SK-N-SH (cell line): Measurements from ENCODE around the gene MCTP1.

ENCODE experiments used
- RAD21 ChIP-seq: IDR thresholded peaks from 2 replicates; pipeline ENCODE4 v1.6.1; 2012; ENCODE audit warnings: mild to moderate bottlenecking, low read length
- TF ChIP-seq, protein P1 (sequence below): fragments of 200-600 bp; sonication (generic); IDR thresholded peaks from 2 replicates; pipeline ENCODE4 v1.6.1; 2017; ENCODE audit warnings: antibody characterized with exemption, mild to moderate bottlenecking, moderate library complexity

DNA sequence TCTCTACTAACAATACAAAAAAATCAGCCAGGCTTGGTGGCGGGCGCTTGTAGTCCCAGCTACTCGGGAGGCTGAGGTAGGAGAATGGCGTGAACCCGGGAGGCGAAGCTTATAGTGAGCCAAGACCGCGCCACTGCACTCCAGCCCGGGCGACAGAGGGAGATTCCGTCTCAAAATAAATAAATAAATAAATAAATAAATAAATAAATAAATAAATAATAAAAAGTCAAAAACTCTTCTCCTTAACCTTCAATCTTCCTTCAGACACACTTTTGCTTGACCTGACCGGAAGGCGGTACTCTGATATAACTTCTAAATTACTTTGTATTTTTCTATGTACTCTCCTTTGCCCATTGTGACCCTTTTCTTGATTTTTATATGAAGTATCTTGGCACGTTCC, 364.3 kb downstream of the MCTP1 start:
- TF ChIP-seq, protein P1, sequence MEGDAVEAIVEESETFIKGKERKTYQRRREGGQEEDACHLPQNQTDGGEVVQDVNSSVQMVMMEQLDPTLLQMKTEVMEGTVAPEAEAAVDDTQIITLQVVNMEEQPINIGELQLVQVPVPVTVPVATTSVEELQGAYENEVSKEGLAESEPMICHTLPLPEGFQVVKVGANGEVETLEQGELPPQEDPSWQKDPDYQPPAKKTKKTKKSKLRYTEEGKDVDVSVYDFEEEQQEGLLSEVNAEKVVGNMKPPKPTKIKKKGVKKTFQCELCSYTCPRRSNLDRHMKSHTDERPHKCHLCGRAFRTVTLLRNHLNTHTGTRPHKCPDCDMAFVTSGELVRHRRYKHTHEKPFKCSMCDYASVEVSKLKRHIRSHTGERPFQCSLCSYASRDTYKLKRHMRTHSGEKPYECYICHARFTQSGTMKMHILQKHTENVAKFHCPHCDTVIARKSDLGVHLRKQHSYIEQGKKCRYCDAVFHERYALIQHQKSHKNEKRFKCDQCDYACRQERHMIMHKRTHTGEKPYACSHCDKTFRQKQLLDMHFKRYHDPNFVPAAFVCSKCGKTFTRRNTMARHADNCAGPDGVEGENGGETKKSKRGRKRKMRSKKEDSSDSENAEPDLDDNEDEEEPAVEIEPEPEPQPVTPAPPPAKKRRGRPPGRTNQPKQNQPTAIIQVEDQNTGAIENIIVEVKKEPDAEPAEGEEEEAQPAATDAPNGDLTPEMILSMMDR: no peak
- TF ChIP-seq RAD21: no peak
